Measurements from ENCODE around the gene TMPRSS2.

- TF ChIP-seq CTCF (IDR thresholded peaks at IDR 0.05) = no peak
- no peak for TF ChIP-seq POLR2A (IDR thresholded peaks at IDR 0.05)
Measured at GRCh38 chr21:41425588-41425953, 82.4 kb downstream of the TMPRSS2 start.

Measured in gastroesophageal sphincter (tissue), 3 donors.